Measurements from ENCODE around the gene ANKFY1.

- TF ChIP-seq CTCF (IDR thresholded peaks at IDR 0.05) (no peak), POLR2A (IDR thresholded peaks at IDR 0.05) (no peak)
These were observed 77.4 kb downstream of the ANKFY1 start for GRCh38 chr17:4186357-4186881.
